Adipocyte (in vitro differentiated cells): Measurements from ENCODE around the gene GPR137B.

Source experiments
- DNase-seq: peaks from one replicate; pipeline ENCODE4 v3.0.0-alpha.2; 2015; ENCODE audit warnings: low read depth
- H3K27me3 ChIP-seq: replicated peaks from 2 replicates; pipeline ENCODE4 v1.7.0; 2013; ENCODE audit warnings: mild to moderate bottlenecking, low read length, moderate library complexity; ENCODE audit not compliant: control insufficient read depth, insufficient read depth
- H3K36me3 ChIP-seq: 2 replicates; pipeline ENCODE4 v1.7.0; 2013; ENCODE audit warnings: low read length, mild to moderate bottlenecking, moderate library complexity; ENCODE audit not compliant: control insufficient read depth, insufficient read depth, severe bottlenecking
- H3K4me1 ChIP-seq: 2 replicates; pipeline ENCODE4 v1.7.0; 2013; ENCODE audit warnings: mild to moderate bottlenecking, low read length, moderate library complexity; ENCODE audit not compliant: control insufficient read depth, insufficient read depth
- H3K4me3 ChIP-seq: 2 replicates; pipeline ENCODE4 v1.7.0; 2013; ENCODE audit warnings: mild to moderate bottlenecking, low read length, moderate library complexity
- H3K9ac ChIP-seq: 2 replicates; pipeline ENCODE4 v1.7.0; 2013; ENCODE audit warnings: mild to moderate bottlenecking, low read length, moderate library complexity
- H3K9me3 ChIP-seq: 2 replicates; pipeline ENCODE4 v1.7.0; 2013; ENCODE audit warnings: mild to moderate bottlenecking, low read length, moderate library complexity; ENCODE audit not compliant: control insufficient read depth

GPR137B gene

DNA sequence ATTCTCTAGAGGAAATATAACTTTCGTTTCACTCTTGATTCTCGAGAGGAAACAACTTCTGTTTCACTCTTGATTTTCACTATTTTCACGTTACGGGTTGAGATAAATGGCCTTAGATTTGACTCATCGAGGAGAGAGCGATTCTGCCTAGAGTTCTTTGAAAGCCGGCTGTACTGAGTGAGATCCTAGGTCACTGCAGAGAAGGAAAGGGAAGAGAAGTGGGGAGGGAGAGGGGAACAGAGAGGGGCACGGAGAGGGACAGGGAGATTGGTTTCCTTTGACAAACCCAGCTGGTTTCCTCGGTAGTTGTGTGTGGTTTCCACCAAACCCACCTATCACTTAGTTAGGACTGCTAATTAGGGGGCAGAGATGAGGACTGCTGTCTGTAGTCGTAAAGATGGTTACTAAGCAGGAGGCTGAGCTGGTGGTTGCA, 21.6 kb upstream of the GPR137B start:
- DNase-seq, result no peak
- Histone ChIP-seq H3K4me1 (no peaks in the 10 kb centered on the region), H3K27me3 (peaks cover 28% of the 10 kb centered on the region), H3K4me3 (no peak overlapping the region), H3K9me3 (no peaks in the 10 kb centered on the region), H3K9ac (no peak overlapping the region), H3K36me3 (no peaks in the 10 kb centered on the region)

- Histone ChIP-seq H3K4me3 (no peak overlapping the region), H3K27me3 (peaks cover 28% of the 10 kb centered on the region), H3K9me3 (no peaks in the 10 kb centered on the region), H3K36me3 (no peaks in the 10 kb centered on the region), H3K9ac (no peak overlapping the region), H3K4me1 (no peaks in the 10 kb centered on the region)
- DNase-seq, result no peak
Measured at GRCh38 chr1:236122176-236122575, 20.2 kb upstream of the GPR137B start.

GRCh38 chr1:236123563-236123962, 18.8 kb upstream of the GPR137B start:
- Histone ChIP-seq H3K9ac (no peak overlapping the region), H3K27me3 (peaks cover 24% of the 10 kb centered on the region), H3K4me1 (no peaks in the 10 kb centered on the region), H3K36me3 (no peaks in the 10 kb centered on the region), H3K9me3 (no peaks in the 10 kb centered on the region), H3K4me3 (no peak overlapping the region)
- no peak for DNase-seq

DNA sequence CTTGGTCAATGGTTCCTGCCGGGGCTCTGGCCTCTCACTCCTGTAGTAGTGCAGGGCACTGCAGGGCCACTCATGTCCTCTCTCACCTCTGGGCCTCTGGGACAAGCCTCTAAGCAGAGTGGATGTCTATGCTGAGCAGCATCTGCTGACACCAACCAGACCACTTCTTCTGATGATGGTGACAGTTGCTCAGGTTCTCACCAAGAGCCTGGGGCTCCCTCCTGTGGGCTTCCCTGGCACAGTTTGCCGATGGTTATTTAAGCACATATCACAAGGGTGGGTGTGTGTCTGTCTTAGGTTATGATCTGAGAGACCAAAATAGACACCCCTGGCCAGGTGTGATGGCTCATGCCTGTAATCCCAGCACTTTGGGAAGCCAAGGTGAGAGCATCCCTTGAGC, 17.4 kb upstream of the GPR137B start:
- no peak overlapping the region for H3K4me3 ChIP-seq
- no peaks in the 10 kb centered on the region for H3K36me3 ChIP-seq
- H3K27me3 ChIP-seq, result peaks cover 19% of the 10 kb centered on the region
- no peak overlapping the region for H3K9ac ChIP-seq
- H3K4me1 ChIP-seq, result no peaks in the 10 kb centered on the region
- no peak for DNase-seq
- no peaks in the 10 kb centered on the region for H3K9me3 ChIP-seq

GRCh38 chr1:236127045-236127444, 15.3 kb upstream of the GPR137B start:
- H3K4me1 ChIP-seq, result no peaks in the 10 kb centered on the region
- H3K4me3 ChIP-seq, result no peak overlapping the region
- no peaks in the 10 kb centered on the region for H3K9me3 ChIP-seq
- H3K9ac ChIP-seq, result no peak overlapping the region
- no peaks in the 10 kb centered on the region for H3K36me3 ChIP-seq
- no peak for DNase-seq
- peaks cover 23% of the 10 kb centered on the region for H3K27me3 ChIP-seq

DNA sequence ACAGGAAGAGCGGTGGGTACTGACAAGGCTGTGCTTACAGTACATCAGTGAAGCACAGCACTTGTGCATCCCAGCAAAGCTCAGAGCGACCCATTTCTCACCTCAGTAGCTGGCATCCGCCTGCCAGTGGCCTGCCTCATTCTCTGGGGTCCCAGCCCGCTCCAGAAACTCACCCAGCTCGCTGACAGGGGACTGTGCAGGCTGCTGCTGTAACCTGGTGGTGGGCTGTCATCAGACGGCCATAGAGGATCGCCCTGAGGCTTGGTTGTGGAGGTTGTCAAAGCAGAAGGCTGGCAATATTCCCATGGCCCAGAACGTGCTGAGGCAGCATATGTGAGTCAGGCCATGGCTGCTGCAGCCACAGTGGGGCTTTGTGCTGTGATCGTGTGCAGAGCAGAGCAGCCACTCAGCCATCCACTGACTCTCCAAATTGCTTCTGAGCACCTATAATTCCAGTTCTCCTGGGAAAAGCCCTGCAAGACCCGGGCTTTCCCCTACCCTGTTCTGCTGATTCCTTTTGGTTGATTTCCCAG, 13.6 kb upstream of the GPR137B start:
- H3K36me3 ChIP-seq, result no peaks in the 10 kb centered on the region
- H3K4me3 ChIP-seq, result no peak overlapping the region
- H3K9ac ChIP-seq, result no peak overlapping the region
- no peaks in the 10 kb centered on the region for H3K4me1 ChIP-seq
- peaks cover 29% of the 10 kb centered on the region for H3K27me3 ChIP-seq
- H3K9me3 ChIP-seq, result peaks cover 1% of the 10 kb centered on the region
- no peak for DNase-seq

DNA sequence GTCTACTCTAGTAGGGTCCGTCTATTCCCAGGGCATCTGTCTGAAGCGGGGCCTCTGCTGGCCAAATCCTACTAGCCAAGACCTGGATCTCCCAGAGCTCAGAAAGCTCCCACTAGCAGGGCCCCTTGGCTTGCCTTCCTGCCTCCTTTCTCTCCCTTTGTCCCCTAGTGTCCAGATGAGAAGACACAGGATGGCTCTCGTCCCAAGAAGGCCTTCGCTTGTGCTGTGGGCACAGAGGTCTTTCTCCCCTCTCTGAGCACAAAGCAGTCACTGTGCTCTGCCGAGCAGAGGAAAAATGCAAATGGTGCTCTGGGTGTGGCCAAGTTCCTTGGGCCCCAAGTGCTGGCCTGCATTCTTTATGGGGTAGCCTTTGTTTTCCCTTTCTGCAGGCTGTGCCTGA, 13.0 kb upstream of the GPR137B start:
- peaks cover 29% of the 10 kb centered on the region for H3K27me3 ChIP-seq
- H3K36me3 ChIP-seq, result no peaks in the 10 kb centered on the region
- no peak overlapping the region for H3K9ac ChIP-seq
- no peak for DNase-seq
- no peak overlapping the region for H3K4me3 ChIP-seq
- no peaks in the 10 kb centered on the region for H3K4me1 ChIP-seq
- H3K9me3 ChIP-seq, result peaks cover 7% of the 10 kb centered on the region

DNA sequence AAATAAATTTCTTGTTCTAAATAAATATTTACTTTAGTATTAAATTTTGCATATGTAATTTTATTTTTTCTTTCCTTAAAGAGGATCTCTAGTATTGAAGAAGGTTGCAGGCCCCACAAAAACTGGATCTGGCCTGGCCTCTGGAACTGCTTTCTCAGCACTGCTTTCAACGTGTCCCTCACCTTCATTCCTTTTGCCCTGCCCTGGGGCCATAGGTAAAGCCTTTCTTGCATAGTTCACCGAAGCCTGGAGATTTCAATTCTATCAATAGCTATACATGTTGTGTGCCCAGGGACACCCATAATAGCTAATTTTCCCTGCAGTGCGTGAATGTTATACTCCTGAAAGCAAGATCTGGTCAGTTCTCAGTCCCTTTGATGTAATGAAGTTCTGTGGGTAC, 12.0 kb upstream of the GPR137B start:
- no peak overlapping the region for H3K9ac ChIP-seq
- no peak overlapping the region for H3K4me3 ChIP-seq
- peaks cover 9% of the 10 kb centered on the region for H3K9me3 ChIP-seq
- H3K27me3 ChIP-seq, result peaks cover 24% of the 10 kb centered on the region
- no peaks in the 10 kb centered on the region for H3K36me3 ChIP-seq
- no peak for DNase-seq
- no peaks in the 10 kb centered on the region for H3K4me1 ChIP-seq

- Histone ChIP-seq H3K9me3 (peaks cover 9% of the 10 kb centered on the region), H3K9ac (no peak overlapping the region), H3K4me3 (no peak overlapping the region), H3K4me1 (no peaks in the 10 kb centered on the region), H3K27me3 (peaks cover 29% of the 10 kb centered on the region), H3K36me3 (no peaks in the 10 kb centered on the region)
- no peak for DNase-seq
Measured at GRCh38 chr1:236131916-236132315, 10.4 kb upstream of the GPR137B start.

- DNase-seq, result no peak
- Histone ChIP-seq H3K4me3 (no peak overlapping the region), H3K9me3 (peaks cover 9% of the 10 kb centered on the region), H3K27me3 (peaks cover 31% of the 10 kb centered on the region), H3K9ac (no peak overlapping the region), H3K4me1 (no peaks in the 10 kb centered on the region), H3K36me3 (no peaks in the 10 kb centered on the region)
Measured at GRCh38 chr1:236132420-236133046, 9.8 kb upstream of the GPR137B start.

DNA sequence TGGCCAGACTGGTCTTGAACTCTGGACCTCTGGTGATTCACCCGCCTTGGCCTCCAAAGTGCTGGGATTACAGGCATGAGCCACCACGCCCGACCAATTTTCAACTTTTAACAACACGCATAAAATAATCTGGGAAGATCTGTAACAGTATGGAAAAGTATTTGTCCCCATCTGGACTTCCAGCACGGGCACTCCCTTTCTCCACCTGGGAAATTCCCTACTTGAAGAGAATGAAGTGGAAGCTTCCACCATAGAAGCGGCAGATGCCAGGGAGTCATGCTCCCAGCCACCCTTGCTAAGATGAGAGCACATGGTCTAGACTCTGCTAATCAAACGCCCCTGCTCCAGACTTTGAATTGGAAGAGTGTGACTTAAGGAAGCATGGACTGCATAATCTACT, 9.0 kb upstream of the GPR137B start:
- Histone ChIP-seq H3K4me3 (no peak overlapping the region), H3K36me3 (no peaks in the 10 kb centered on the region), H3K9me3 (peaks cover 9% of the 10 kb centered on the region), H3K4me1 (no peaks in the 10 kb centered on the region), H3K27me3 (peaks cover 39% of the 10 kb centered on the region), H3K9ac (no peak overlapping the region)
- DNase-seq, result no peak

GRCh38 chr1:236133802-236134201, 8.5 kb upstream of the GPR137B start:
- no peaks in the 10 kb centered on the region for H3K4me1 ChIP-seq
- peaks cover 9% of the 10 kb centered on the region for H3K9me3 ChIP-seq
- no peak overlapping the region for H3K4me3 ChIP-seq
- no peak overlapping the region for H3K9ac ChIP-seq
- H3K27me3 ChIP-seq, result peaks cover 44% of the 10 kb centered on the region
- no peaks in the 10 kb centered on the region for H3K36me3 ChIP-seq
- DNase-seq, result no peak
